NCI-H2196 treated with DMSO at 0.1 percent for 48 hours (cell line): ENCODE data around the gene TSTD1.
"Not testable (repeated sequence)": the region's sequence is repeated elsewhere in the genome, so short reads cannot be mapped to it uniquely, and the experiment has no call there.

Experiments used
- DNase-seq: peaks from one replicate; lab custom pipeline; 2025; ENCODE audit not compliant: unreplicated experiment; lab: John Stamatoyannopoulos, UW

TSTD1 gene

GRCh38 chr1:161037661-161038522 lies 872 bp downstream of the TSTD1 start:
- DNase-seq: peak; percentile 14

GRCh38 chr1:161033751-161034150 lies 5.0 kb downstream of the TSTD1 start:
- no peak for DNase-seq

GRCh38 chr1:161032409-161032808 lies 6.4 kb downstream of the TSTD1 start:
- DNase-seq: no peak

GRCh38 chr1:161031874-161032273 lies 6.9 kb downstream of the TSTD1 start:
- DNase-seq: no peak

- DNase-seq: not testable (repeated sequence)
These were observed 9.3 kb downstream of the TSTD1 start for GRCh38 chr1:161029466-161029865.

- not testable (repeated sequence) for DNase-seq
These were observed 11.8 kb downstream of the TSTD1 start for GRCh38 chr1:161026954-161027353.

- DNase-seq: not testable (repeated sequence)
These were observed 16.3 kb downstream of the TSTD1 start for GRCh38 chr1:161022432-161022831.

- DNase-seq: no peak
These were observed 16.8 kb downstream of the TSTD1 start for GRCh38 chr1:161021970-161022353.

- DNase-seq: peak; percentile 99
These were observed 17.4 kb downstream of the TSTD1 start for GRCh38 chr1:161021165-161021969.

GRCh38 chr1:161020509-161021164 lies 18.1 kb downstream of the TSTD1 start, which contains the start of gene F11R:
TSS of gene F11R (minus strand) at chr1:161021152. CDS start at chr1:161021073, 79 bp downstream.
- peak; percentile 58 for DNase-seq

GRCh38 chr1:161019751-161020495 lies 18.8 kb downstream of the TSTD1 start:
- no peak for DNase-seq

GRCh38 chr1:161019111-161019660 lies 19.6 kb downstream of the TSTD1 start:
- DNase-seq: not testable (repeated sequence)

GRCh38 chr1:161018631-161018930 lies 20.2 kb downstream of the TSTD1 start:
- no peak for DNase-seq

- no peak for DNase-seq
These were observed 20.8 kb downstream of the TSTD1 start for GRCh38 chr1:161017756-161018630.

GRCh38 chr1:161017181-161017580 lies 21.6 kb downstream of the TSTD1 start:
- DNase-seq: not testable (repeated sequence)

GRCh38 chr1:161016683-161017082 lies 22.1 kb downstream of the TSTD1 start:
- DNase-seq: not testable (repeated sequence)

GRCh38 chr1:161013488-161014230 lies 25.1 kb downstream of the TSTD1 start:
- DNase-seq: peak; percentile 80

- DNase-seq: no peak
These were observed 25.7 kb downstream of the TSTD1 start for GRCh38 chr1:161013131-161013487.

GRCh38 chr1:161012420-161012819 lies 26.3 kb downstream of the TSTD1 start:
- no peak for DNase-seq
